Measurements from ENCODE around the gene AHDC1.

DNA sequence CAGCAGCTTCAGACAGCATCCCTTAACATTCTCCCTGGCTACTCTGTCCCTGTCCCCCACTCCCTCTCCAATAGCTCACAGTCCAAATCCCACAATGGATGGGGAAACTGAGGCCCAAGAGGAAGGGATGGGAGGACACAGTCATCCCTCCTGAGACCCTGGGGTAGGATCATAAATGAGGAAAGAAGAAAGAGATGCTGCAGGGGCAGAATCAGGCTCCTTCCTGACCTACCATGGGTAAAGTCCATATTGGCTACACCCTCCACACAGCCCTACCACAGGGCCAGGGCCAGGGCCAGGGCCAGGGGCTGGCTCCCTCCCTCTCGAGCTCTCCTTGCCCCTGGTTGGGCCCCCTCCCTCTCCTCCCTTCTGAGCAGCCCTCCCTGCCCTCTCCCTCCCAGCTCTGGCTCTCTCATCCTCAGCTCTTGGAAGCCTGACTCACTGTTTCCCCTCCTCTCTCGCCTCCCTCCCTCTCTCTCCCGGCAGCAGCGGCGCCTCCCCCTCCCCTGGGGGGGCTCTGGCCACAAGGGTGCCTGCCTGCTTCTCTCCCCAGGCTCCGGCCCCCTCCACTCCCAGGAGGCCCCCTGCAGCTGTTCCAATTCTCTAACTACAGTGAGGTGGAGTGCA lies 4.9 kb downstream of the AHDC1 start:
- TF ChIP-seq POLR2A (IDR thresholded peaks at IDR 0.05): no peak
- TF ChIP-seq CTCF (IDR thresholded peaks at IDR 0.05): no peak
